ENCODE measurements around the gene INTS6. TPM values are rescaled to one million over a fixed set of nuclear protein-coding genes. Genes with fewer than 3 reads are reported as not detected.
A peak's percentile ranks its signal among the peaks of the same experiment; 100 is the strongest.
"Not testable (repeated sequence)": the region's sequence is repeated elsewhere in the genome, so short reads cannot be mapped to it uniquely, and the experiment has no call there.

The INTS6 gene
- total RNA-seq, 1 donor from 2014 or later: 49.8 TPM

- DNase-seq (ENCODE audit: low spot score): no peak
- no peak for ATAC-seq
- intact Hi-C loops (cut with DNase I): no loop called here
Measured at GRCh38 chr13:51420681-51421490, 31.9 kb downstream of the INTS6 start.

- intact Hi-C loops (cut with DNase I): no loop called here
- ATAC-seq: no peak
- DNase-seq (ENCODE audit: low spot score): no peak
Measured at GRCh38 chr13:51419001-51419636, 33.7 kb downstream of the INTS6 start.

- no peak for DNase-seq (ENCODE audit: low spot score)
- intact Hi-C loops (cut with DNase I): no loop called here
- no peak for ATAC-seq
Measured at GRCh38 chr13:51417716-51418115, 35.1 kb downstream of the INTS6 start.

DNA sequence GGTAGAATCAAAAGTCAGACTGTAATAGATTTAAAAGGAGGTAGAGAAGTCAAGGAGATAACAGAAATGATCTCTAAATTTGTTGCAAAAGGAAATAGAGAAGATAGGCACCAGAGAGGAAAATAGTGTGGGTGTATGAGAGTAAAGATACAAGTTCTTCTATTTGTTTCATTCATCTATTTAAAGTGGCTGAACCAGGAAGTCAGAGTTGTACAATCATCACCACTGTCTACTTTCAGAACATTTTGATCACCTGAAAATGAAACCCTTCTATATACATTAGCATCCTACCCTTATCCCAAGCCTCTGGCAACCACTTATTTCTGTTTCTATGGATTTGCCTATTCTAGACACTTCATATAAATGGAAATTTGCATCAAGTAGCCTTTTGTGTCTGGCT lies 36.7 kb downstream of the INTS6 start:
- intact Hi-C loops (cut with DNase I): no loop called here
- DNase-seq (ENCODE audit: low spot score) (no peak), ATAC-seq (no peak)

GRCh38 chr13:51415339-51415738 lies 37.5 kb downstream of the INTS6 start:
- ATAC-seq; DNase-seq (ENCODE audit: low spot score): not testable (repeated sequence)

GRCh38 chr13:51412431-51412830 lies 40.4 kb downstream of the INTS6 start:
- intact Hi-C loops (cut with DNase I): no loop called here
- ATAC-seq (no peak), DNase-seq (ENCODE audit: low spot score) (no peak)

More at GRCh38 chr13:51415339-51415738, 37.5 kb downstream of the INTS6 start:
- intact Hi-C loops (cut with DNase I): not testable (repeated sequence)

DNA sequence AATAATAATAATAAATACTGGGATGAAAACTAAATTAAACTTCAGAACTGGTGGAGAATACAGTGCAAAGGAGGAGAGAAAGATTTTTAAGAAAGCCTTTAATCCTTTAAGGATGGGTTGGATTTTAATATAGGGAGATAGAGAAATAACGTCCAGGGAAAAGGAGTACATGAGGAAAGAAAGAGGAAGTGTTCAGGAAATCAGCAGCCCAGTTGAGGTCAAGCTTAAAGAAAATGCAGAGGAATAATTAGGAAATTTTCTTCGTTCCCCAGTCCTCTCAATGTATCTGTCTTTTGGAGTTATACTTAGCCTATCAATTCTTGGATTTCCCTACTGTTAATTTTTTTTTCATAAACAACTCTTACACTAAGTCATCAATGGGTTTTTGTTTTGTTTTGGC lies 47.7 kb downstream of the INTS6 start:
- DNase-seq (ENCODE audit: low spot score): no peak
- no peak for ATAC-seq
- intact Hi-C loops (cut with DNase I): no loop called here

DNA sequence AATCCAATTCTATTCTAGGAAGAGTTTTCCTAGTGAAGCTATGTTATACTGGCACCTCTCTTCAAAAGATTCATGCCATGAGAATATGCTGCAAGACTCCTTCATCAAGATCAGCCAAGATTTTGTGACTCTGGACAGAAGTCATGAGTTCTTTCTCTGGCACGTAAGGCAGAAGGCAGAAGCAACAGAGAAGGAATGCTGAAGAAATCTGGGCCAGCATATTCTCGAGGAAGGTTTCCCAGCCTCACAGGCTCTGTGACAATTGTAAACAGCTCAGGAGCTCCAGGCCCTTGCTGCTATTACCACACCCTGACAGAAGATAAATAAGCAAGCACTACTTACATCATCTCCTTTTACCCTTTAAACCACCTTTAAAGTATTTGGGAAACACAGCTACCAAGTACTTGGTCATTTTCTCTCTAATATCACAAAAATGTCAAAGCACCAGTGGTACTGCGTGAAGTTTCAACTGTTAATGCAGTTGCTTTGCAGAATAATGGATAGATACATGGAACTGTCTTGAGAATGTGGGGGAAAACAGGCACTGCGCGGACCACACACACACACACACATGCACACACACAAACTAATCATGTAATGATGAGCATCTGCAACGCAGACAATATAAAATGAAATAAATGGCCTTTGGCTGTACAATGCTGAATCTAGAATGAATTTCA lies 55.4 kb downstream of the INTS6 start:
- intact Hi-C loops (cut with DNase I): no loop called here
- ATAC-seq: peak; percentile 91
- no peak for DNase-seq (ENCODE audit: low spot score)

GRCh38 chr13:51396352-51396751 lies 56.5 kb downstream of the INTS6 start:
- intact Hi-C loops (cut with DNase I): no loop called here
- ATAC-seq (no peak), DNase-seq (ENCODE audit: low spot score) (no peak)

DNA sequence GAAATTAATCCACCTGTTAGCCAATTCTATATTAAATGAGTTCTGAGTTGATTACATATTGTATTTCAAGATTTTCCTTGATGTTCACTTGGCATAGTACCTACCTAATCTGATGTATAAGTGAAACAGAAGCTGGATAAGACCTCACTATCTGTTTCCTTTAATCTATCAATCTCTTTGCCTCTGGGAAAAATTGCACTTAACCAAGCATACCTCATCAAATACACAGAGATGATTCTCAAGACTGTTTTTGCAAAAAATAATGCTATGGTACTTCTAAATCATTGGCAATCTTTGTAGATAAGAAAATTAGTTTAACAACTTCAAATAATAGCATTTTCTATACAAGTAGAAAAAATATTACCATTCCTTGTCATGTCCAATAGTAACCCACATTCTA lies 58.1 kb downstream of the INTS6 start:
- DNase-seq (ENCODE audit: low spot score) (no peak), ATAC-seq (no peak)
- intact Hi-C loops (cut with DNase I): no loop called here

DNA sequence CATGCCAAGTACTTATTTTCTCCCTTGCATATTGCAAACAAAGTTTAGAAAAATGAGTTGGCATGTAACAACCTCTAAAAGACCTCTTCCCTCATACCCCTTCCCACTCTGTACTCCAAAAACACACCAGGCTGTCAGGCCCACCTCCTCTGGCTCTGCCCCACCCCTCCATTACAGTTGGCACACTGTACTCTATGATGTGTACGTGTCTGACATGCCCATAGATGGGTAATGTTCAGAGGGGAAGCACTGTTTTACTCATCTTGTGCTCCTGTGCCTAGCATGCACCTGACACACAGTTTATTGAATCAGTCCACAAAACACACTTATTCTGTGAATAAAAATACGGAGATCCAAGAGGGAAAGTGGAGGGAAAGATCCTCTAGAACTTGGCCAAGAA lies 67.7 kb downstream of the INTS6 start:
- intact Hi-C loops (cut with DNase I): no loop called here
- no peak for DNase-seq (ENCODE audit: low spot score)
- ATAC-seq: no peak

- no peak for DNase-seq (ENCODE audit: low spot score)
- ATAC-seq: no peak
- intact Hi-C loops (cut with DNase I): no loop called here
Measured at GRCh38 chr13:51380269-51380668, 72.6 kb downstream of the INTS6 start.

- intact Hi-C loops (cut with DNase I): no loop called here
- no peak for DNase-seq (ENCODE audit: low spot score)
- no peak for ATAC-seq
Measured at GRCh38 chr13:51373451-51373850, 79.4 kb downstream of the INTS6 start.

- no peak for DNase-seq (ENCODE audit: low spot score)
- no peak for ATAC-seq
- intact Hi-C loops (cut with DNase I): no loop called here
Measured at GRCh38 chr13:51371768-51372399, 81.0 kb downstream of the INTS6 start.

- no peak for ATAC-seq
- intact Hi-C loops (cut with DNase I): no loop called here
- no peak for DNase-seq (ENCODE audit: low spot score)
Measured at GRCh38 chr13:51370811-51371210, 82.0 kb downstream of the INTS6 start.

DNA sequence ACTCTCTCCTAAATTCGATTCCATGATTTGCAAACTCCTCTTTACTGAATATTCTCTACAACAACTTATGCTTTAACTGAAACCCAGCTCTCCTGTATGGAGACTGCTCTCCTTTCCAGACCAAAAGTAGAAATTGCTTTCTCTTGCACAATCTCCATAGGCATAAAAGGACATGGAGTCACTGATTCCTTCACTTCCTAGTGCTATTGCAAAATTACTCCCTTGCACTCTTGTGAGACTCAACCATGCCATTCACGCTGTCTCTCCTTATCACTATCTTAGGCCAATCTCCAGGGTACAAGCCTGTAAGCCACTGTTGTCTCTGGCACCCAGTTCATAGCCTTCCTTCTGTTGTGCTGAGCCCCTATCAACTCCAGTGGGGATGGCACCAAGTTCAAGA lies 82.7 kb downstream of the INTS6 start:
- ATAC-seq (peak; percentile 20), DNase-seq (ENCODE audit: low spot score) (no peak)
- intact Hi-C loops (cut with DNase I): no loop called here

- ATAC-seq: no peak
- intact Hi-C loops (cut with DNase I): no loop called here
Measured at GRCh38 chr13:51364404-51365008, 88.3 kb downstream of the INTS6 start.

GRCh38 chr13:51363625-51364024 lies 89.2 kb downstream of the INTS6 start:
- intact Hi-C loops (cut with DNase I): no loop called here
- ATAC-seq: no peak
- DNase-seq (ENCODE audit: low spot score): no peak

More at GRCh38 chr13:51364404-51365008, 88.3 kb downstream of the INTS6 start:
- DNase-seq (ENCODE audit: low spot score): no peak

GRCh38 chr13:51361106-51361505 lies 91.7 kb downstream of the INTS6 start:
- intact Hi-C loops (cut with DNase I): no loop called here
- ATAC-seq: no peak
- DNase-seq (ENCODE audit: low spot score): no peak

All from sciatic nerve (tissue), 2 donors.